Erythroblast (primary cell): ENCODE measurements around the gene DTD2.
"Not testable (repeated sequence)": the region's sequence is repeated elsewhere in the genome, so short reads cannot be mapped to it uniquely, and the experiment has no call there.

Experiments used
- DNase-seq, 2 experiments: peaks; one replicate each; lab custom pipeline; 2025; lab: John Stamatoyannopoulos, UW
- GATA1 ChIP-seq: IDR thresholded peaks from 2 replicates; pipeline ENCODE4 v1.6.1; 2011; ENCODE audit warnings: low read depth, mild to moderate bottlenecking, control low read depth, low read length, moderate library complexity
- POLR2A ChIP-seq: IDR thresholded peaks from 2 replicates; pipeline ENCODE4 v1.6.1; 2011; ENCODE audit warnings: mild to moderate bottlenecking, low read length

Gene DTD2

GRCh38 chr14:31465111-31465510, 7.8 kb upstream of the DTD2 start:
- DNase-seq, result no peak
- TF ChIP-seq GATA1 (no peak), POLR2A (no peak)

- not testable (repeated sequence) for DNase-seq
Observed at GRCh38 chr14:31462450-31462849, 5.1 kb upstream of the DTD2 start.

GRCh38 chr14:31461545-31461944, 4.2 kb upstream of the DTD2 start:
- DNase-seq, result no peak

GRCh38 chr14:31457665-31458659, 656 bp upstream of the DTD2 start:
- no peak for TF ChIP-seq POLR2A
- no peak for TF ChIP-seq GATA1
- no peak for DNase-seq

More at GRCh38 chr14:31461545-31461944, 4.2 kb upstream of the DTD2 start:
- TF ChIP-seq GATA1 (no peak), POLR2A (no peak)

GRCh38 chr14:31449971-31450610, 7.2 kb downstream of the DTD2 start:
- peak; percentile 47 to 63 for DNase-seq
- TF ChIP-seq GATA1 (no peak), POLR2A (no peak)

GRCh38 chr14:31449136-31449535, 8.2 kb downstream of the DTD2 start:
- no peak for DNase-seq
- TF ChIP-seq POLR2A (no peak), GATA1 (no peak)

- TF ChIP-seq POLR2A, result no peak
- TF ChIP-seq GATA1, result no peak
- DNase-seq, result no peak
Observed at GRCh38 chr14:31445703-31446102, 11.6 kb downstream of the DTD2 start.

GRCh38 chr14:31442284-31442683, 15.0 kb downstream of the DTD2 start:
- no peak for TF ChIP-seq POLR2A
- TF ChIP-seq GATA1, result no peak

GRCh38 chr14:31441273-31442111, 15.8 kb downstream of the DTD2 start:
- peak; percentile 14 to 54 for DNase-seq
- TF ChIP-seq GATA1 (no peak), POLR2A (no peak)

More at GRCh38 chr14:31442284-31442683, 15.0 kb downstream of the DTD2 start:
- no peak for DNase-seq

- TF ChIP-seq POLR2A (no peak), GATA1 (no peak)
- DNase-seq, result no peak
Observed at GRCh38 chr14:31440280-31440679, 17.0 kb downstream of the DTD2 start.

GRCh38 chr14:31439561-31439960, 17.7 kb downstream of the DTD2 start:
- TF ChIP-seq GATA1 (no peak), POLR2A (no peak)
- no peak for DNase-seq

- not testable (repeated sequence) for DNase-seq
Observed at GRCh38 chr14:31437045-31437691, 20.1 kb downstream of the DTD2 start.

- DNase-seq, result no peak
- TF ChIP-seq POLR2A (no peak), GATA1 (no peak)
Observed at GRCh38 chr14:31435276-31435675, 22.0 kb downstream of the DTD2 start.
